Keratinocyte (primary cell): Measurements from ENCODE around the gene GTF2H4.
"Not testable (repeated sequence)": the region's sequence is repeated elsewhere in the genome, so short reads cannot be mapped to it uniquely, and the experiment has no call there.

Experiments
- EZH2 ChIP-seq: IDR thresholded peaks from one replicate; pipeline ENCODE4 v1.6.1; 2012; ENCODE audit warnings: inconsistent platforms, mild to moderate bottlenecking, low read length, moderate library complexity
- TF ChIP-seq, protein P1 (sequence below), 3 experiments: IDR thresholded peaks in 1 of 3; conservative IDR thresholded peaks in 1 of 3; optimal IDR thresholded peaks in 1 of 3; 2 replicates in 2 of 3; 3 replicates in 1 of 3; pipeline versions ENCODE3 to v1.5.1; 2011; ENCODE audit warnings: low read length in 3 of 3, mild to moderate bottlenecking in 3 of 3, moderate library complexity in 2 of 3, control low read depth in 1 of 3, inconsistent platforms in 1 of 3; ENCODE audit not compliant: insufficient read depth in 2 of 3; ENCODE audit errors: extremely low read depth in 1 of 3

DNA sequence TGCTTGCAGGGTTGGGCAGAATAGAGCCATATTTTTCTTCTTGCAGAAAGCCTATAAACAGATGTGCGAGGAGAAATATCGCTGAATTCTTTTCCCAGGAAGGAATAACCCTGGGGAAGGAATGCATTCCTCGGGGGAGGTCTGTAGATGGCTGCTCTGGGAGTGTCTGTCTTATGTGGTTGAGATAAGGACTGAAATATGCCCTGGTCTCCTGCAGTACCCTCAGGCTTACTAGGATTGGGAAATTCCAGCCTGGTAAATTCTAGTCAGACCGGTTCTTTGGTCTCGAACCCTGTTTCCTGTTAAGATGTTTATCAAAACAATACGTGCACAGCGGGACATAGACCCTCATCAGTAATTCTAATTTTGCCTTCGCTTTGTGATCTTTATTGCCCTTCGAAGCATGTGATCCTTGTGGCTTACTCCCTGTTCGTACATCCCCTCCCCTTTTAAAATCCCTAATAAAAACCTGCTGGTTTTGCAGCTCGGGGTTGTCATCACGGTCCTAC, 38.7 kb upstream of the GTF2H4 start:
- TF ChIP-seq, protein P1, sequence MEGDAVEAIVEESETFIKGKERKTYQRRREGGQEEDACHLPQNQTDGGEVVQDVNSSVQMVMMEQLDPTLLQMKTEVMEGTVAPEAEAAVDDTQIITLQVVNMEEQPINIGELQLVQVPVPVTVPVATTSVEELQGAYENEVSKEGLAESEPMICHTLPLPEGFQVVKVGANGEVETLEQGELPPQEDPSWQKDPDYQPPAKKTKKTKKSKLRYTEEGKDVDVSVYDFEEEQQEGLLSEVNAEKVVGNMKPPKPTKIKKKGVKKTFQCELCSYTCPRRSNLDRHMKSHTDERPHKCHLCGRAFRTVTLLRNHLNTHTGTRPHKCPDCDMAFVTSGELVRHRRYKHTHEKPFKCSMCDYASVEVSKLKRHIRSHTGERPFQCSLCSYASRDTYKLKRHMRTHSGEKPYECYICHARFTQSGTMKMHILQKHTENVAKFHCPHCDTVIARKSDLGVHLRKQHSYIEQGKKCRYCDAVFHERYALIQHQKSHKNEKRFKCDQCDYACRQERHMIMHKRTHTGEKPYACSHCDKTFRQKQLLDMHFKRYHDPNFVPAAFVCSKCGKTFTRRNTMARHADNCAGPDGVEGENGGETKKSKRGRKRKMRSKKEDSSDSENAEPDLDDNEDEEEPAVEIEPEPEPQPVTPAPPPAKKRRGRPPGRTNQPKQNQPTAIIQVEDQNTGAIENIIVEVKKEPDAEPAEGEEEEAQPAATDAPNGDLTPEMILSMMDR (optimal IDR thresholded peaks at IDR 0.05 in 1 of 3, IDR thresholded peaks at IDR 0.05 in 1 of 3, conservative IDR thresholded peaks at IDR 0.05 in 1 of 3; ENCODE audit: extremely low read depth in 1 of 3, insufficient read depth in 2 of 3, low read length in 3 of 3) = not testable (repeated sequence)
- TF ChIP-seq EZH2 = not testable (repeated sequence)
